ENCODE data around the gene LGR6.
"Not testable (repeated sequence)": the region's sequence is repeated elsewhere in the genome, so short reads cannot be mapped to it uniquely, and the experiment has no call there.

The LGR6 gene

DNA sequence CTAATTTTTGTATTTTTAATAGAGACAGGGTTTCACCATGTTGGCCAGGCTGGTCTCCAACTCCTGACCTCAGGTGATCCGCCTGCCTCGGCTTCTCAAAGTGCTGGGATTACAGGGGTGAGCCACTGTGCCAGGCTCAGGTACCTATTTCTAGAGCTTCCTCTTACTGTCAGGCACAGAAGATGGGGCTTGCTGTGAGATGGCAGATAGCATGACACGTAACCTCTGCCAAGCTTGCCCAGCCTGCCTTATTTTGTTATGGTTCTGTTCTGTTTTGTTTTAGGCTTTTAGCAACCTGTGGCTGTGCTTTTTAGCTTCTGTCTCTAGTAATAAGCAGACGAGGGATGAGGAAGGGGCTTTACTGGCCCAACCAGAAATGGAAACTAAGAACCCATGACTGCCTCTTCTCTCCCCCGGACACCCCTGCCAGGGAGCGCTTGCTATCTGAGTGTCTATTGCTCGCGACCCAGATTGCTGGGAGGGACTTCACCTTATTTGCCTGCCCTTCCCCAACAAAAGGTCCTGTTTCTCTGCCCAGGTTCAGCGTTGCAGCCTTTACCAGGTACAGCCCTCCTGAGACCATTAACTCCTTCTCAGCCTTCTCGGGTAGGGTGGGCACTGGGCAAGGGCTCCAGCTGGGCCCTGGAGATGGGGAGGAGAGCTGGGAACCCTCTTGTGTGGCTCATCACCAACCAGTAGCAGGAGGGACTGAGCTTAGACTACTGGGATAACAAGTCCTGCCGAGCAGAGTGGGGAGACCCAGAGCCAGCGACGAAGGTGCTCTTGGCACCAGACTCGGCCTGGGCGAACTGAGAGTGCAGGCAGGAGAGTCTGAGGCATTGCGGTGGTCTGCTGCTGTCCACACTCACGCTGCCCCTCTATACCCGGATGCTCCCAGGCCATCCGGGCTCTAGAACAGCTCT lies 13.5 kb upstream of the LGR6 start:
- DNase-seq (ENCODE audit: low spot score): no peak

DNA sequence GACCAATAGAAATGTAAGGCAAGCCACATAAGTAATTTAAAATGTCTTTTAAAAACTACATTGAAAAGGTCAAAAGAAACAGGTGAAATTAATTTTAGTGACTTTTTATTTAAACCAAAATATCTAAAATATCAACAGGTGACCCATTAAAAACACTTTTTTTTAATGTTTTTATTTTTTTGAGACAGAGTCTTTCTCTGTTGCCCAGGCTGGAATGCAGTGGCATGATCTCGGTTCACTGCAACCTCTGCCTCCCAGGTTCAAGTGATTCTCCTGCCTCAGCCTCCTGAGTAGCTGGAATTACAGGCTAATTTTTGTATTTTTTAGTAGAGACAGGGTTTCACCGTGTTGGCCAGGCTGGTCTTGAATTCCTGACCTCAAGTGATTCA lies 12.9 kb upstream of the LGR6 start:
- not testable (repeated sequence) for DNase-seq (ENCODE audit: low spot score)

DNA sequence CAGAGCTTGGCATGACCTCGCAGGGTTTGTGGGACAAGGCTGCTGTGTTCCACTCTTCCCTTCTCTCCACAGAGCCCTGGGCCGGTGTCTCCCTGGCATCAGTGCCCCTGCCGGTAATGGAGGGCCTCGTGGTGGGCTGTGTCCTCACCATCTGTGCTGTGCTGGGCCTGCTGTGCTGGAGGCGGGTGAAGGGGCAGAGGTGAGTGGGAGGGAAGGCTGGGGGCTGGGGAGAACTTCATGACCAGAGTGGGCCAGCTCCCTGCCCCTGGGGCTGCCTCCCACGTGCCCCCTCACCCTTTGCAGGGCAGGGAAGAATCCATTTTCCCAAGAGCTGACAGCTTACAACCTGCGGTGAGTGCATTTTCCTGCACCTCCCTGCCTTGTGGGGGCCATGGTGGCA lies 12.0 kb upstream of the LGR6 start:
- no peak for DNase-seq (ENCODE audit: low spot score)

DNA sequence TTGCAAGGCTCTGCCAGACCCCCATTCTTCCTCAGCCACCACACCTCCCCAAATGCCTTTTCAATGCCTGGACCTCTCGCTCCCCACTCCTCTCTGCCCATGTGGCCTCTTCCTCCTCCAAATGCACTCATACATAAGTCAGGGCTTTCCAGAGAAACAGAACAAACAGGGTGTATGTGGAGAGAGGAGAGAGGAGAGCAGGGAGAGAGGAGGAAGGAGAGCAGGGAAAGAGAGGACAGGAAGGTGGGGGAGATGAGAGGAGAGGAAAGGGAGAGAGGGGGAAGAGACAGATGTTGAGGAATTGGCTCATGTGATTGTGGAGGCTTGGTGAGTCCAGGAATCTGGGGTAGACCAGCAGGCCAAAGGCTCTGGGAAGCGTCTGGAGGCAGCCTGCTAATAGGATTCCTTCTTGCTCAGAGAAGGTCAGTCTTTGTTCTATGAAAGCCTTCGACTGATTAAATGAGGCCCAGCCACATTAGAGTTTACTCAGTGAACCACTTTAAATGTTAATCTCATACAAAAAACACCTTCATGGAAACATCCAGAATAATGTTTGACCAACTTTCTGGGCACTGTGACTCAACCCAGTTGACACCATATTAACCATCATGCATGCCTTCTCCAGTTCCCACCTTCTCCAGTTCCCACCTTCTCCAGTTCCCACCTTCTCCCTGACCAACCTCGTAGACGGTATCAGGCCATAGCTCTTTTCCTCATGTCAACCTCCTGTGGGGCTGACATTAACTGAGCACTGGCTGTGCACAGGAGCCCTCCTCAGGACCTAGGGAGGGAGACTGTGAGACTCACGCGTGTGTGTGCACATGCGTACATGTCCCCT lies 11.3 kb upstream of the LGR6 start:
- DNase-seq (ENCODE audit: low spot score): no peak

DNA sequence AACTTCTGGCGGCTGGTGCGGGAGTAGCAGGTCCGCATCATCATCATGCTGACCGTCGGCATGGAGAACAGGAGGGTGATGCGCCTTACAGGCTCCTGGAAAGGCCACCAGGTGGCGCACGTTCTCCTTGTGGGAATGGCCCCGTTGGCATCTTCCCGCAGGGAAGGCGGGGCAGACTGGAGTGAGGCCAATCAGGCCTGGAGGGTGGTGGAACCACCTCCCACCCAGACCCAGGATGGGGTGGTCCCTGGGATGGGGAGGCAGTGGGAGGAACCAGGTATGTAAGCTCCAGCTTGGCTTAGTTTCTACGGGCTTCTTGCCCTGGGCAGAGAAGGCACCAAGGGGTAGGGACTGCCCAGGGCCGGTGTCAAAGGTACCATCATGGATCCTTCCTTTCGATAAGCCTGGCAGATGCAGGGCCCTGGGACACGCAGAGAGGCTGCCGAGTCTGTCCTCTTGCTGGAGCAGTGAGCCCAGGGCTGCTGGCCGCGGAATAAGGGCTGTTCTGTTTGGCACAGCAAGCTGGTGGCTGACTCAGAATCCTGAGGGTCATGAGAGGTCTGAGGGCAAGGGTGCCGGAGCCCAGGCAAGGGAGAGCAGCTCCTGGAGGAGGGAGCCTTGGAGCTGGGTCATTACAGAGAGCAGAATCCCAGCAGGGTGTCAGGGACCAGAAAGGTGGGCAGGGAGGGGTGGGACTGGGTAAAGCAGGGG lies 8.7 kb upstream of the LGR6 start:
- no peak for DNase-seq (ENCODE audit: low spot score)

GRCh38 chr1:202186327-202186726 lies 7.3 kb upstream of the LGR6 start:
- DNase-seq (ENCODE audit: low spot score): no peak

- no peak for DNase-seq (ENCODE audit: low spot score)
These were observed 6.4 kb upstream of the LGR6 start for GRCh38 chr1:202187041-202187671.

GRCh38 chr1:202187697-202188407 lies 5.7 kb upstream of the LGR6 start:
- DNase-seq (ENCODE audit: low spot score): no peak

DNA sequence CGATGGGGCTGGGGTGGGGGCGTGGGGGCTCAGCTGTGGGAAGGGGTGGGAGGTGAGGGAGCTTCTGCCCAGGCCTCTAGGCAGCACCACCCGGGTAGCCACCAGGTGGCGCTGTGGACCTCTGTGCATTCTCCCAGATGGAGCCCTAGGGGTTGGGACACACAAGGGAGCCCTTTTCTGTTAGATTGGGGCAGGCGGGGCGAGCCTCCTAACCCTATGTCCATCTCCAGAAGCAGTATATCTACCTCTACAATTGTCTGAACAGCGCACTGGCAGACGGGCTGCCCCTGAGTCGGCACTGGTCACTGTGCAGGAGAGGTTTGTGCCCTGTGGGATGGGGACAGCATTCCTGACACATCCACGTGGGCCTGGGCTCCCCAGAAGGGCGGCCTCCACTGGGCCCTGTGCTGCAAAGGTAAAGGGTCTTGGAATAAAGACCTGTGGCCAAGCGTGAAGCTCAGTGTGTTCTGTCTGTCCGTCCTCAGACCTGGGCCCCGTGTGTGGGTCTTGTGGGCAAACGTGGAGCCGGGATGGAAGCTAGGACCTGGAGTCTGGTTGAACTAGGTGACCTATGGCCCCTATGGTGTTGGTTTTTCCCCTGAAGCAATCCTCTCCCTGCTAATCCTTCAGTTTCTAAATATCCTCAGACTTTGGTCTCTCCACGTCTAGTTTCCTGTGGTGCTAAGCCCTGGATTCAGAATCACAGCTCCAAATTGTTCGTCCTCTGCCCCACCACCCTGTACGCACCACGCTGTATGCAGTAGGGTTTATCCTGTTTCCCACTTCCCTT lies 4.4 kb upstream of the LGR6 start:
- no peak for DNase-seq (ENCODE audit: low spot score)

DNA sequence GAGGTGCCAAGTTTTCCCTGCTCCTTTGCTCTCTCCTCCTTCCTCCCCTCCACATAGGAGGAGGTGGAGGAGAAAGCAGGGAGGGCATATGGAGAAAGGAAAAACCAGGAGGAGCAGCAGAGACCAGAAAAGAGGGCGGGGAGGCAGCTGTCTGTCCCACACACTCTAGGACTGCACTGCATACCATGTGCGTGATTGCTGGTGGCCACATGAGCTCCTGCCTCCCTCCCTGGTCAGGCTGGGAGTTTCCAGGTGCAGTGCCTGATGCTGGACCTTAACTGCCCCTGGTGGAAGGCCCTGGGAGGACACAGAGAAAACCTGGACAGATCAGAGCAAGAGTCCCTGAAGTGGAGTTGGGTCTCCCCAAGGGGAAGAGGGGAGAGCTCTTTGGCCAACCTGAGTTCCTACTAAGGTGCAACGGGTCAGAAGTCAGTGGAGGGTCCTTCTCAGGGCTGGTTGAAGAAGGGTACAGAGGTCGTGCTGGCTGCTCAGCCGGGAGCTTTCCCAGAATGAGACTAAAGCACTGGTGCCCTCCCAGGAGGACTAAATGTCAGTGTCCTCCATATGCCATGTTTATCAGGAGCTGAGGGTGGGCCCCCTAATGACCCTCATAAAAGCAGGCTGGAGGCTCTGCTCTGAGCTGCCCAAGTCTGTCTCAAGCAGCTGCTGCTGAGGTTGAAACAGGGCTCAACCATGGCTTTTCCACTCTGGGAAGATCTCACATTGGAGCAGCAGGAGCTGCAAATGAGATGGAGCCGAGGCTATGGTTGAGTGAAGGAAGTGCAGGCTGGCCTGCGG lies 3.5 kb upstream of the LGR6 start:
- no peak for DNase-seq (ENCODE audit: low spot score)

GRCh38 chr1:202191391-202191790 lies 2.2 kb upstream of the LGR6 start:
- DNase-seq (ENCODE audit: low spot score): not testable (repeated sequence)

DNA sequence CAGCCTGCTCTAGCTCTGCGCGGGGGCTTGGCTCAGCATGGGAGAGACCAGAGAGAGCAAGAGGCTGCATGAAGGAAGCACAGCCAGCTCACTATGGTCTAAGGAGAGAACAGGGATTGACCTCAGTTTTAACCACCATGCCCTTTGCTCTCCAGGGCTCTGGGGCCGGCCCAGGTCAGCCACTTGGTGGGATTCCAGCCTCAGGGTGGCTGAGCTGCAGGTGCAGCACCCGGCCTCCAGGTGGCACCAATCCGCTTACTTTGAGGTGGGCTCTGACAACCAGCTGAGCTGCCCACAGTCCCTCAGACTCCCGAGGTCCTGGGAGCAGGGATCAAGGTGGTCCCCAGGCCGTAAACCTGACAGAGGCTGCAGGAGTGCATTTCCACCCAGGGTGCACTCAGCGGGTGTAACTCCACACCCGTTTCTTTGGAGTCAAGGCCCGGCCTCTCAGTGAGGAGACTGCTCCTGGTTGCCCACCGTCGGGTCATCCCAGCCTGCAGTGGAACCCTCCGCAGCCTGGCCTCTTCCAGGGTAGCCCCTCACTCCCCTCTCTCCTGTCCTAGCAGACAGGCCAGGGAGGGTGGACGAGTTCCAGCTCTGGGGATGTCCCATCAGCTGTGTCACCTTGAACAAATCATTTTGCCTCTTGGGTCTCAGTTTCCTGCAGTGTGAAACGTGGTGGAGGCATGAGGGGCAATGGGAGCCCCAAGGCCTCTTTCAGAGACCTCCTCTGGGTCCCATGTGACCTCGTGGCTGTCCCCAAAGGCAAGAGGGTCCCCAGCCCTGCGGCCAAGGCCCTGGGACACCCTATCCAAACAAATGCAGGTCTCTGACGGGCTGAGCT lies 607 bp upstream of the LGR6 start:
- no peak for DNase-seq (ENCODE audit: low spot score)

DNA sequence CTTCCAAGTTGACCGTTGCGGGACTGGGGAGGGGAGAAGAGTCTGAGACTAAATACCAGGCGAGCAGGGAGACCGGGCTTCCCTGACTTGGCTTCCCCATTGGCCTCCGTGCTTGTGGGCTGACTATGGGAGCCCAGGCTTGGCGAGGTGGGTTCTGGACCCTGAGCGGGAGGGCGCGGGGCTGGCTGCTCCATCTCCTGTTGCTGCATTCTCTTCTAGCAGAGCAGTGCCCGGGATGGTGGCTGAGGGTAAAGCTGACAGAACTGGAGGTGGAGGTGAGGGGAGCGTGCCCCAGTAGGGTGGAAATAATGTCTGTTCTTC lies 689 bp downstream of the LGR6 start:
- DNase-seq (ENCODE audit: low spot score): no peak

GRCh38 chr1:202197653-202198365 lies 4.2 kb downstream of the LGR6 start:
- no peak for DNase-seq (ENCODE audit: low spot score)

DNA sequence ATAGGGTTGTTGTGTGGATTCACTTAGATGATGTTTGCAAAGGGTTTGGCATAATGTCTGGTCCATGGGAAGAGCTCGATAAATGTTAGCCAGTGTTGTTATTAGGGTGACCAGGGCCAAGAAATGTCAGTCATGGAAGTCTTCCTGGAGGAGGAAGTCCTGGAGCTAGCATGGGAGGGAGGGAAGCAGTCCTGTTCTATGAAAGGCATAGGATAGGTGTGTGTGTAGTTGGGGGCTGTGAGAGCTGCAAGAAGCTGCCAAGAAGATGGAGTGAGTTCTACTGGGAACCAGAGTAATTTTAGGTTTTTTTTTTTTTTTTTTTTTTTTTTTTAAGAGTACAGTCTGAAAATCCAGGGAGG lies 4.7 kb downstream of the LGR6 start:
- no peak for DNase-seq (ENCODE audit: low spot score)

DNA sequence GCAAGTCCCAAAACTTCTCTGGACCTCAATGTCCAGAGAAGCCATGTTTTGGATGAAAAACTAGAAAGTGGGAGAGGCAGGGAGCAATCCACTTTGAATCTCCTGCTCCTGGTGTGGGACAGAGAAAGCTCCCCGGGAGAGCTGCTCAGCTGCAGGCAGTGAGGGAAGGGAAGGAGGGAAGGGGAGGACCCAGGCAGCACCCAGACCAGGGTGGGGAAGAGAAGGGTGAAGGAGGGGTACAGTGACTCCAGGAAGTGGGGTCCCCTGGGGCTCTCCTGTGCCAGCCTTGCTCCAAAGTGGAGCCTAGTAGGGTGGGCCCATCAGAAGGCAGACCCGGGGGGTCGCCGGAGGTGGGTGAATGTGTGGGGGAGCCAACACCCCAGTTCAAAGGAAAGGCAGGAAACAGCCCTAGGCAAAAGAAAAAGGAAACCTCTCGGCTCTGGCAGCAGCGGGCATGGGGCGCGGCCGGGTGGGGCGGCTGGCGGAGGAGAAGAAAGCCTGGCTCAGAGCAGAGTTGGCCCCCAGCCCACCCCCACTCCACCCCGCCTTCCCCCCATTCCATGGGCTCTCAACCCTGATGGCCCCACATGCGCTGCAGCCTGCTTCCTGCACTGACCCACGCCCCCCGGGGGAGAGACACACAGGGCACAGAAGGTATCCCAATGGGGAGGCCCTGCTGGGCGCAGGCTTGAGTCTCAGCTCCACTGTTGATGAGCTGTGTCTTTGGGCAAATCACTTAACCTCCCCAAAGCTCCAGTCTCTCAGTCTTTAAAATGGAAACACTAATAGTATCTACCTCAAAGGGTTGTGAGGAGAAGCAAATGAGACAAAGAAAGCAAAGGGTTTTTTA lies 5.7 kb downstream of the LGR6 start:
- DNase-seq (ENCODE audit: low spot score): no peak

DNA sequence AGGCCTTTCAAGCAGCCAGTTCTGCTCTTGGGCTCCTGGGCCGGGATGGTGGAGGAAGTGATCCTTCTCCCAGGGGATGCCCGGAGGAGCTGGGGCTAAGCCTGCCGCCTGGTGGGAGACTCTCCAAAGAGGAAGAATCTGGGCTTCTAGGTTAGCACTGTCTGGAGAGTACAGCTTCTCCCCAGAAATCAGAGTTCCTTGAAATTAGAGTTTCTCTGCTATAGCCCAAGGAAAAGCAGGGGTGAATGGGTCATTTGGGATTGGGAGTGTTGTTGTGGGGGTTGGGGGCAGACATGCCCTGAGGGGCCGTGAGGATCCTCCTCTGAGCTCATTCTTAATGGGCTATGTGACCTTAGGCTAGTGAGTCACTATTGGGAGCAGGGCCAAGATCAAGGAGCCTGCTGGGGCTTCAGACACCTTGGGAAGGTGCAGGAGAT lies 6.5 kb downstream of the LGR6 start:
- no peak for DNase-seq (ENCODE audit: low spot score)
